Upper lobe of left lung (tissue), 6 donors: ENCODE data around the gene LRRC15. TPM values are rescaled to one million over a fixed set of nuclear protein-coding genes. Genes with fewer than 3 reads are reported as not detected.

Experiments used
- ATAC-seq, 2 donors: fragments of 200-7000 bp; cut with Tn5 transposase; one replicate each; pipeline ENCODE4 v1.9.1; 2022; ENCODE audit warnings: mild to moderate bottlenecking in 2 of 2, moderate library complexity in 2 of 2; ENCODE audit not compliant: low FRiP score in 2 of 2
- DNase-seq, 2 donors: peaks; one replicate each; pipeline ENCODE4 v3.0.0-alpha.2; 2019 to 2020
- H3K27ac ChIP-seq, 4 donors: fragments of 200-600 bp; sonication (generic); one replicate each; pipeline ENCODE4 v1.5.1; 2016 to 2019
- H3K27me3 ChIP-seq, 4 donors: fragments of 200-600 bp; sonication (generic); one replicate each; pipeline ENCODE4 v1.5.1; 2017 to 2019
- H3K36me3 ChIP-seq, 4 donors: fragments of 200-600 bp; sonication (generic); one replicate each; pipeline ENCODE4 v1.5.1; 2016 to 2019
- H3K4me1 ChIP-seq, 4 donors: fragments of 200-600 bp; sonication (generic); one replicate each; pipeline ENCODE4 v1.5.1; 2018 to 2019
- H3K4me3 ChIP-seq, 4 donors: fragments of 200-600 bp; sonication (generic); one replicate each; pipeline ENCODE4 v1.5.1; 2017 to 2019; ENCODE audit warnings: mild to moderate bottlenecking in 2 of 4, moderate library complexity in 1 of 4
- H3K9me3 ChIP-seq, 4 donors: fragments of 200-600 bp; sonication (generic); one replicate each; pipeline ENCODE4 v1.5.1; 2018 to 2019
- EP300 ChIP-seq, 4 donors: sonication (generic); formaldehyde crosslinking; IDR thresholded peaks; one replicate each; pipeline ENCODE4 v1.5.1; 2017; ENCODE audit warnings: antibody characterized with exemption in 4 of 4, control low read depth in 2 of 4
- POLR2A ChIP-seq, 4 donors: fragments of 450-650 bp; IDR thresholded peaks; one replicate each; pipeline ENCODE4 v1.5.1; 2016 to 2017; ENCODE audit warnings: antibody characterized with exemption in 4 of 4, mild to moderate bottlenecking in 2 of 4
- POLR2AphosphoS5 ChIP-seq, 2 donors: sonication (generic); formaldehyde crosslinking; IDR thresholded peaks; one replicate each; pipeline ENCODE4 v1.5.1; 2017; ENCODE audit warnings: antibody characterized with exemption in 2 of 2
- WGBS, 2 donors: methylation state at CpG; one replicate each; pipeline ENCODE4 v1.1.5; 2017 to 2018; 5-methylcytosine and 5-hydroxymethylcytosine counted together
- total RNA-seq, 6 donors: library from RNA; depleted of rRNA in 4 of 6; stranded (reverse); fragments of >200 nt in 4 of 6; gene quantifications; one replicate each; pipeline versions ENCODE4 v1.1.0 to v1.2.1, GENCODE V29; 2016 to 2021
- TF ChIP-seq, protein P1 (sequence below), 6 experiments: fragments of 450-650 bp in 4 of 6; fragments of 200-600 bp in 2 of 6; sonication (generic) in 2 of 6; IDR thresholded peaks; one replicate each; pipeline ENCODE4 v1.5.1; 2016 to 2019; ENCODE audit warnings: antibody characterized with exemption in 6 of 6
- donor health status: DM: no; HTN: no; CAD: no; lungs with moderate emphysema.
- donor health status: DM: no; HTN: yes; CAD: no; lungs with severe emphysema.

Gene LRRC15
- total RNA-seq, 6 donors from 2014 or later: 0.15 to 1.1 (median 1.0) TPM; not detected in 3

DNA sequence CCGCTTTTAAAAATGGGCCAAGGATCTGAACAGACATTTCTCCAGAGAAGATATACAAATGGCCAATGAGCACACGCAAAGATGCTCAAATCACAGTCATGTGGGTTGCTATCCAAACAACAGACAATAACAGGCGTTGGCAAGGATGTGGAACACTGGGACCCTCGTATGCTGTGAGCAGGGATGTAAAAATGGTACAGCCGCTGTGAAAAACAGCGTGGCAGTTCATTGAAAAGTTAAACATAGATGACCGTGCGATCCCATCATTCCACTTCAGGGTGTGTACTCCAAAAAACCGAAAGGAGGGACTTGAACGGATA lies 6.7 kb upstream of the LRRC15 start:
- no peak for TF ChIP-seq POLR2AphosphoS5 (IDR thresholded peaks at IDR 0.05)
- no peak for TF ChIP-seq EP300 (IDR thresholded peaks at IDR 0.05)
- TF ChIP-seq POLR2A (IDR thresholded peaks at IDR 0.05): no peak
- TF ChIP-seq, protein P1, sequence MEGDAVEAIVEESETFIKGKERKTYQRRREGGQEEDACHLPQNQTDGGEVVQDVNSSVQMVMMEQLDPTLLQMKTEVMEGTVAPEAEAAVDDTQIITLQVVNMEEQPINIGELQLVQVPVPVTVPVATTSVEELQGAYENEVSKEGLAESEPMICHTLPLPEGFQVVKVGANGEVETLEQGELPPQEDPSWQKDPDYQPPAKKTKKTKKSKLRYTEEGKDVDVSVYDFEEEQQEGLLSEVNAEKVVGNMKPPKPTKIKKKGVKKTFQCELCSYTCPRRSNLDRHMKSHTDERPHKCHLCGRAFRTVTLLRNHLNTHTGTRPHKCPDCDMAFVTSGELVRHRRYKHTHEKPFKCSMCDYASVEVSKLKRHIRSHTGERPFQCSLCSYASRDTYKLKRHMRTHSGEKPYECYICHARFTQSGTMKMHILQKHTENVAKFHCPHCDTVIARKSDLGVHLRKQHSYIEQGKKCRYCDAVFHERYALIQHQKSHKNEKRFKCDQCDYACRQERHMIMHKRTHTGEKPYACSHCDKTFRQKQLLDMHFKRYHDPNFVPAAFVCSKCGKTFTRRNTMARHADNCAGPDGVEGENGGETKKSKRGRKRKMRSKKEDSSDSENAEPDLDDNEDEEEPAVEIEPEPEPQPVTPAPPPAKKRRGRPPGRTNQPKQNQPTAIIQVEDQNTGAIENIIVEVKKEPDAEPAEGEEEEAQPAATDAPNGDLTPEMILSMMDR (IDR thresholded peaks at IDR 0.05): no peak
- Histone ChIP-seq H3K36me3 (no peaks in the 10 kb centered on the region), H3K9me3 (no peaks in the 10 kb centered on the region), H3K27ac (no peak overlapping the region), H3K27me3 (no peaks in the 10 kb centered on the region), H3K4me1 (peaks cover 0 to under 1% (median 0%) of the 10 kb centered on the region in 4 donors), H3K4me3 (no peak overlapping the region)
- ATAC-seq: no peak
- DNase-seq: no peak
- WGBS, 2 donors: 82 to 85% methylated on average over 10 of the region's 10 CpGs

GRCh38 chr3:194375473-194376240 lies 6.1 kb upstream of the LRRC15 start:
- 55% methylated on average over 14 to 15 of the region's 15 CpGs for WGBS, 2 donors

GRCh38 chr3:194374935-194375334 lies 5.4 kb upstream of the LRRC15 start:
- TF ChIP-seq POLR2AphosphoS5 (IDR thresholded peaks at IDR 0.05): no peak
- no peak for TF ChIP-seq POLR2A (IDR thresholded peaks at IDR 0.05)
- TF ChIP-seq EP300 (IDR thresholded peaks at IDR 0.05): no peak
- TF ChIP-seq, protein P1 (IDR thresholded peaks at IDR 0.05): no peak
- Histone ChIP-seq H3K36me3 (no peaks in the 10 kb centered on the region), H3K27ac (no peak overlapping the region), H3K9me3 (no peaks in the 10 kb centered on the region), H3K4me3 (no peak overlapping the region), H3K27me3 (no peaks in the 10 kb centered on the region), H3K4me1 (no peaks in the 10 kb centered on the region)
- DNase-seq (no peak), ATAC-seq (no peak)
- WGBS, 2 donors: 76 to 90% methylated on average over 10 of the region's 10 CpGs

More at GRCh38 chr3:194375473-194376240, 6.1 kb upstream of the LRRC15 start:
- ATAC-seq (no peak), DNase-seq (no peak)
- no peaks in the 10 kb centered on the region for H3K9me3 ChIP-seq
- no peaks in the 10 kb centered on the region for H3K4me1 ChIP-seq
- H3K27ac ChIP-seq: no peak overlapping the region
- no peaks in the 10 kb centered on the region for H3K27me3 ChIP-seq
- no peak overlapping the region for H3K4me3 ChIP-seq
- no peak for TF ChIP-seq EP300 (IDR thresholded peaks at IDR 0.05)
- TF ChIP-seq POLR2AphosphoS5 (IDR thresholded peaks at IDR 0.05): no peak
- TF ChIP-seq, protein P1 (IDR thresholded peaks at IDR 0.05): no peak
- TF ChIP-seq POLR2A (IDR thresholded peaks at IDR 0.05): no peak
- H3K36me3 ChIP-seq: no peaks in the 10 kb centered on the region

DNA sequence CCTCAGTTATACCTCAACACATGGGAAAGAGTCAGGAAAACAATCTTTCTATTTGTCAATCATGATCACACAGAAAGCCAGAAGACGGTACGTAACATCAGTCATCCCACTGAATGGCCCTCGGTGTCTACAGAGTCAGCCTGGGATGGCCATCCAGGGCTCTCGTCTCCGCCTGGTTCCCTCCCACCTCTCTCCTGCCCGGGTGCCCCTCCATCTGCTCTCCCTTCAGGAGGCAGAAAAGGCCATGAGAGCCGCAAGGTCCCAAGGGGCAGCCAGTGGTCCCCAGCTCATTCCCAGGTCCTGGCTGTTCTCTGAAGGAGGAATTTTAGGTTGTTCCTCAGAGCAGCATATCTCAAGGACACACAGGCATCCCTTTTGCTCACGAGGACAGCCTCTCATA lies 4.4 kb upstream of the LRRC15 start:
- Histone ChIP-seq H3K4me3 (no peak overlapping the region), H3K27me3 (peaks cover 0 to 4% (median 0%) of the 10 kb centered on the region in 4 donors), H3K36me3 (no peaks in the 10 kb centered on the region), H3K4me1 (peaks cover 0 to 7% (median 3%) of the 10 kb centered on the region in 4 donors), H3K9me3 (no peaks in the 10 kb centered on the region), H3K27ac (no peak overlapping the region)
- ATAC-seq (no peak), DNase-seq (no peak)
- WGBS, 2 donors: 66% methylated on average over 8 of the region's 8 CpGs
- TF ChIP-seq POLR2AphosphoS5 (IDR thresholded peaks at IDR 0.05): no peak
- no peak for TF ChIP-seq POLR2A (IDR thresholded peaks at IDR 0.05)
- TF ChIP-seq EP300 (IDR thresholded peaks at IDR 0.05): no peak
- TF ChIP-seq, protein P1 (IDR thresholded peaks at IDR 0.05): no peak

GRCh38 chr3:194373028-194373427 lies 3.5 kb upstream of the LRRC15 start:
- TF ChIP-seq EP300 (IDR thresholded peaks at IDR 0.05) (no peak), POLR2AphosphoS5 (IDR thresholded peaks at IDR 0.05) (no peak), POLR2A (IDR thresholded peaks at IDR 0.05) (no peak)
- TF ChIP-seq, protein P1 (IDR thresholded peaks at IDR 0.05): no peak
- Histone ChIP-seq H3K27me3 (peaks cover 0 to 4% (median 0%) of the 10 kb centered on the region in 4 donors), H3K36me3 (no peaks in the 10 kb centered on the region), H3K4me1 (peaks cover 0 to 8% (median 3%) of the 10 kb centered on the region in 4 donors), H3K4me3 (no peak overlapping the region), H3K27ac (no peak overlapping the region), H3K9me3 (no peaks in the 10 kb centered on the region)
- ATAC-seq (no peak), DNase-seq (no peak)
- WGBS, 2 donors: 87 to 93% methylated on average over 13 to 14 of the region's 14 CpGs
